AG10803 (cell line): ENCODE results near the gene MGA.

Experiments used
- DNase-seq: peaks from one replicate; pipeline ENCODE4 v3.0.0; 2010; ENCODE audit warnings: low read depth
- H3K4me3 ChIP-seq: 2 replicates; pipeline ENCODE4 v1.5.1; 2011; ENCODE audit warnings: mild to moderate bottlenecking, low read length, control low read depth
- TF ChIP-seq, protein P1 (sequence below): conservative IDR thresholded peaks from 2 replicates; pipeline ENCODE4 v1.5.1; 2011; ENCODE audit warnings: mild to moderate bottlenecking, low read length, control low read depth, inconsistent platforms

MGA gene

DNA sequence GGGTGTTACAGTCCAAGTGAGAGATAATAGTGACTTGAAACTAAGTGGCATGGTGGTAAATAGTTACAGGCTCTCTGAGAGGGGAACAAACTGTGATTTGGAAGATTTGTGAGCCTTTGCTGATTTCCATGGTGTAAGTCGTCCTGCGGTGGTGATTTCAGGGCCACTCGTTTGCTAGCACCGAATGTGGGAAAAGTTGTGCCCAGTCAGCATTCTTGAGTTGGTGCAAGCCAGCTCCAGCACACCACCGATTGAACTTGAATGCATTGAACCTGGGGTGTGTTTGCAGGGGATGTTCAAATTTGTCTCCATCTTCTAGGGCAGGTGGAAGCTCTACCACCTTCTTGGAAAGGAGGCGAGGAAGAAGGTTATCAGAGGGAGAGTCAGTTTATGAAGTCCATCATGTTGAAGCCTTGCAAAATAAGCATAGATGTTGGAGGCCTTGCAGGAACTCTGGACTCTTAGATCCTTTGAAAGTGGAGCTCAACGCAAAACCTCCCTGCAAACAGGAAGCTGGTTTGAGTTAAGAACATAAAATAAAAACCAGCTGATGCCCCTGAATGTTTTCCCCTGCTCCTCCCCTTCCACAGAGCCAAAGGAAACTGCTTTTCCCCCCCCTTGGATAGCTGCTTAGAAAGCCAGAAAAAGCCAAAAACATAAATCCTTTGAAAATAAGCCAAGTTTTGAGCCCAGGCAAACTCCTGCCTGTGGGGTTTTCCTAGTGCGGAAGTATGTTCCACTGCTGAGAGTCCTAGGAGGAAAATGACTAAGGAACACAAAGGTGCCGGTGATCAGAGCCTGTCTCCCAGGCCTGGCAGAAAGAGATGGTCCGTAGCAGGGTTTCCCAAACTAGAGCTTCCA is 136.0 kb downstream of the MGA start:
- TF ChIP-seq, protein P1, sequence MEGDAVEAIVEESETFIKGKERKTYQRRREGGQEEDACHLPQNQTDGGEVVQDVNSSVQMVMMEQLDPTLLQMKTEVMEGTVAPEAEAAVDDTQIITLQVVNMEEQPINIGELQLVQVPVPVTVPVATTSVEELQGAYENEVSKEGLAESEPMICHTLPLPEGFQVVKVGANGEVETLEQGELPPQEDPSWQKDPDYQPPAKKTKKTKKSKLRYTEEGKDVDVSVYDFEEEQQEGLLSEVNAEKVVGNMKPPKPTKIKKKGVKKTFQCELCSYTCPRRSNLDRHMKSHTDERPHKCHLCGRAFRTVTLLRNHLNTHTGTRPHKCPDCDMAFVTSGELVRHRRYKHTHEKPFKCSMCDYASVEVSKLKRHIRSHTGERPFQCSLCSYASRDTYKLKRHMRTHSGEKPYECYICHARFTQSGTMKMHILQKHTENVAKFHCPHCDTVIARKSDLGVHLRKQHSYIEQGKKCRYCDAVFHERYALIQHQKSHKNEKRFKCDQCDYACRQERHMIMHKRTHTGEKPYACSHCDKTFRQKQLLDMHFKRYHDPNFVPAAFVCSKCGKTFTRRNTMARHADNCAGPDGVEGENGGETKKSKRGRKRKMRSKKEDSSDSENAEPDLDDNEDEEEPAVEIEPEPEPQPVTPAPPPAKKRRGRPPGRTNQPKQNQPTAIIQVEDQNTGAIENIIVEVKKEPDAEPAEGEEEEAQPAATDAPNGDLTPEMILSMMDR, result no peak
- peak; percentile 89 for DNase-seq
- no peak overlapping the region for H3K4me3 ChIP-seq

DNA sequence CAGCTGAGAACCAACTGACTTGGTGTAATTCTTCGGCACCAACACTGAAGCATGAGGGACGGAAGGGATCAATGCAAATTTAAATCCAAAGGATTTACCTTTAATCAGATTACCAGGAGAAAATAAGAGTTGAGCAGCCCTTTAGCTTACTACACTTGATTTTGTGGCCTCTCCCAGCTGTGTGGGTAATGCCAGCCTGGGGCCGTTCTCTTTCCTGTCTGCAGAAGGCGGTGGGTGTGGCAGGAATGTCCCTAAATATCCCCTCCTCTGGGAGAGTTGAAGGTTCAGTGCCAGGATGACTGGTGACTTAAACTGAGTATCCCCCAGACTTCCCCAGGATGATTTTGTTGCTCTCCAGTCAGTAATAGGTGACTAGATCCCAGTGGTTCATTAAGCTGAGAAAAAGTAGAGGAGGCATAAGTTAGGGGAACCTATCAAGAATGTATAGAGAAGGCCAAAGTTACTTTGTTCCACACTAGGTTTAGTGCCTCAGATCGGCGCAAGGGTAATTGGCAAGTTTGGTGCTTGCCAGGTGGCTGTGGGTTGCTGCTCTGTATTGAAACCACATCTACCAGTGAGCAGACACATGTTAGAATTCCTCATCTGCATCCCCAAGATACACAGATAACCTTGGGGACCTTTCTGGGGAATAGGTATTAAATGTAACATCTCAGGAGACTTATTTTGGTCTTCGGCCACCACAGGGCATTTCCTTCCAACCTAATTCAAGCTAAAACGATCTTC is 137.2 kb downstream of the MGA start:
- TF ChIP-seq, protein P1, result no peak
- no peak overlapping the region for H3K4me3 ChIP-seq
- no peak for DNase-seq

DNA sequence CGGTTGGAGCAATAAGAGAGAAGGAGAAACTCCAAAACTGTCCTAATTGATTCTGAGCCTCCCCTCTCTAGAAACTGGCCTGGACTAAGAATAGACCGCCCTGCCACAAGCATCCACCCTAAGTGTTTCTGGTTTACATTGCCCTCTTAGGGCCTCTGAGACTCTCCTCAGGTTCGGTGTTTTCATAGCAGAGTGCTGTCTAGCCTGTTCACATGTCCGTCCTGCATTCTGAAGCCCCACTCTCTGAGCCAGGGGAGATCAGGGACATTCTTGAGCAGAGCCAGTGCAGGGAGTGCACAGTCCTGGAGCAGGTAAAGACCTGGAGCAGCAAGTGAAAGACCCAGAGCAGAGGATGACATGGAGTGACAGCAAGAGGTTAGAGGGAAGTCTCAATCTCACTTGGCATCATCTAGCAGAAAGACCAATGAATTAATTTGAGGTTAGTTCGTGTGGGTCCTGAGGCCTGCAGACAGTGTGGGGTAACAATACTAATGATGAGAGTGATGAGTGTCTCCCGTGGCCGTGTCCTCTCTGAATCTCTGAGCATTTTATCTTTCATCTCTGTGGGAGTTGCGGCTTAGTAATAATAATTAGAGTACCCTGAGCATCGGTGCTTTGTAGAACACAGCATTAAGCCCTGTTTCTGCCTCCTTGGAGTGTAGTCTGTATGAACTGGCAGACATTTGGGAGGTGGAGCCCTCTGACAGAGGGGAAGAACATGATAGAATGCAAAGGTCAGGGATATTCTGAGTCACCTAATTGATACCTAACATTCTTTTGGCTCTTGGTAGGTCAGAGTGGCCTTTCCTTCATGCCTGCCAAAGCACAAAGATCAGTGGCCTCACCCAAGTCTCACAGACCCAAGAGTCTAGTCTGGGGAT is 138.6 kb downstream of the MGA start:
- TF ChIP-seq, protein P1, result no peak
- H3K4me3 ChIP-seq, result no peak overlapping the region
- peak; percentile 24 for DNase-seq

DNA sequence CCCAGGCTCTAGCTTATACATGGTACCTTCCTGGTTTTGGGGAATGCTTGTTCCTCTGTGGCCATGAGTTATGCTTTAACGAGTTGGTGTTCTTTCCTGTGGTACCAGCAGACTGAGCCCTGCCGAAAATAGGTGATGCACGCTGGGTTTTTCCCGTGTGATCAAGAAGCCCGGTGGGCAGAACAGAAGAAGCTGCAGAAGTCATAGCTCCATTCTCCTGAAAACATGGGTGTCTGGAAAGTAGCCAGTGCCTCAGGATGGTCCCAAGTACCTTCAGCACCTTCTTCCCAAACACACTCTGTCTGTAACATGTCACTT is 139.2 kb downstream of the MGA start:
- DNase-seq, result no peak
- H3K4me3 ChIP-seq, result no peak overlapping the region
- TF ChIP-seq, protein P1, result no peak

DNA sequence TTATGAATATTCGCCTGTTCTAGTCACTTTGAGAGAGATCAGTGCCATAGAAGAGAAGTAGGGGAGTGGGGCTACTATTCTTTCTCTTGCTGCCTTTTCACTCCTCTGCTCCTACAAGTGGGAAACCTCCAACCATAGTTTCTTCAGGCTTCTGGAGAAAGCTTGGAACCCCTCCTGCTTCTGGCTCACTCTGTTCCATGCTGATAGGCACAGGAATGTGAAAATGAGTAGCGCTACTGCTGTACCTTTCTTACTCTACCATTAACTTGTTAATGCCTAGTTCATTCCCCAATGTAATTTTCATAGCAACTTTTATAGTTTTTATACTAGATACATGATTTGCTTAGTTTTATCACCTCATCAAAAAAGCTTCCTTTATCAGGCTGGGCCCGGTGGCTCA is 141.0 kb downstream of the MGA start:
- no peak overlapping the region for H3K4me3 ChIP-seq
- TF ChIP-seq, protein P1, result no peak
- DNase-seq, result no peak

DNA sequence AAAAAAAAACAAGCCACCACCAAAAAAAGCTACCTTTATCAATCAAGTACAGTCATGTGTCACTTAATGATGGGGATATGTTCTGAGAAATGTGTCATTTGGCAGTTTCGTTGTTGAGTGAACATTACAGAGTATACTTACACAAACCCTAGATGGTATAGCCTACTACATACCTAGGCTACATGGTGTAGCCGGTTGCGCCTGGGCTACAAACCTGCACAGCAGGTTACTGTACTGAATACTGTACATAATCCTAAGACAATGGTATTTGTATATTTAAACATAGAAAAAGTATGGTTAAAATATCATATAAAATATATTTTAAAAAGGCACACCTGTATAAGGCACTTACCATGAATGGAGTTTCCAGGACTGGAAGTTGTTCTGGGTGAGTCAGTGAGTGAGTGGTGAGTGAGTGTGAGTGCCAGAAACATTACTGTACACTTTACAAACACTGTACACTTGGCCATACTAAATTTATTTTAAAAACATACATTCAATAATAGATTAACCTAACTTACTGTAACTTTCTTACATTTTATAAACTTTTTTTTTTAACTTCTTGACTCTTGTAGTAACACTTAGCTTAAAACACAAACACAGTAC is 141.7 kb downstream of the MGA start:
- no peak overlapping the region for H3K4me3 ChIP-seq
- TF ChIP-seq, protein P1, result no peak
- DNase-seq, result peak; percentile 26
